ENCODE measurements around the gene CENPO. TPM values are rescaled to one million over a fixed set of nuclear protein-coding genes. Genes with fewer than 3 reads are reported as not detected.

The CENPO gene
- total and polyA plus RNA-seq, 5 experiments from 2014 or later = 1.2 to 7.1 (median 4.1) TPM

GRCh38 chr2:24766609-24767008 lies 26.6 kb upstream of the CENPO start:
- Mint-ChIP-seq H3K36me3 (peaks cover 0 to 79% (median 18%) of the 10 kb centered on the region in 3 donors), H3K27ac (peak overlapping the region in 7 of 10 donors; percentile 57 to 88 (median 71)), H3K9me3 (no peaks in the 10 kb centered on the region), H3K27me3 (no peaks in the 10 kb centered on the region), H3K4me1 (peaks cover 0 to 10% (median 0%) of the 10 kb centered on the region in 4 donors), H3K4me3 (no peak overlapping the region)
- POLR2A ChIA-PET = interaction anchor here (0.8 kb wide), 1 partner anchor 26 kb away, joined by 3 read pairs; the partner anchor contains the start of genes CENPO and PTRHD1
- ATAC-seq (no peak), DNase-seq (no peak)

DNA sequence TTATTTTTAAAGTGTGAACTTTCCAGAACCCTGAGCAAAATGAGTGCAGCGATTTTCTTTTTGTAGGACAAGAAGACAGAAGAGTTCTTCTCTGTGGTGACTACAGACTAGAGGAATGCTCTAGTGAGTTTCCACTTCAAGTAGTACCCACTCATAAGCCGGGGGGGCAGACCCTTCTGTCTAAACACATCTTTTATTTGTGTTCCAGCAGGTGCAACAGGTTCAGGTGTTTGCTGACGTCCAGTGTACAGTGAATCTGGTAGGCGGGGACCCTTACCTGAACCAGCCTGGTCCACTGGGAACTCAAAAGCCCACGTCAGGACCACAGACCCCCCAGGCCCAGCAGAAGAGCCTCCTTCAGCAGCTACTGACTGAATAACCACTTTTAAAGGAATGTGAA lies 25.2 kb upstream of the CENPO start:
- H3K9me3 Mint-ChIP-seq = no peaks in the 10 kb centered on the region

DNA sequence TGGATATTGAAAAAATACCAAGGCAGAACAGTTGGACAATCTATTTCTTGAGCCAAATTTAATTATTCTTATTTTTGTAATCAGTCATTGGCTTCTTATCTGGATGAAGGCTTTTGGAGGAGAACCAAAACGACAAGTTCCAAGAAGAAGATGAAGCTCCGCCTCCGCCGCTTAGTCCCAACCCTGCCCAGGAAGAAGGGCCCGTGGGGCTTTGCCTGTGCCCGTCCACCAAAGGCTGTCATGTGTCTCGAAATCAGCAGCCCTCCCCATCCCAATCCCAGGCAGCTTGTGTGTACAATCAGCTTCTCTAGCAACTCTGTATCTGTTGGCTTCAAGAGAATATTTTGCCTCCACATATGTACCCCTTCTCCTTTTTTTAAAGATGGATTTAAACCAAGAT lies 24.6 kb upstream of the CENPO start:
- Mint-ChIP-seq H3K9me3 (no peaks in the 10 kb centered on the region), H3K4me3 (no peak overlapping the region), H3K27me3 (no peaks in the 10 kb centered on the region), H3K27ac (peak overlapping the region in 1 of 10 donors; percentile 31), H3K4me1 (peaks cover 0 to 12% (median 0%) of the 10 kb centered on the region in 4 donors), H3K36me3 (peaks cover 0 to 64% (median 16%) of the 10 kb centered on the region in 3 donors)
- POLR2A ChIA-PET = no interaction called here
- DNase-seq (no peak), ATAC-seq (no peak)

More for the DNA sequence above, 25.2 kb upstream of the CENPO start:
- peaks cover 0 to 12% (median 0%) of the 10 kb centered on the region in 4 donors for H3K4me1 Mint-ChIP-seq
- no peaks in the 10 kb centered on the region for H3K27me3 Mint-ChIP-seq
- DNase-seq = no peak
- H3K36me3 Mint-ChIP-seq = peaks cover 0 to 67% (median 16%) of the 10 kb centered on the region in 3 donors
- POLR2A ChIA-PET = no interaction called here
- no peak for ATAC-seq
- no peak overlapping the region for H3K4me3 Mint-ChIP-seq
- peak overlapping the region in 1 of 10 donors; percentile 40 for H3K27ac Mint-ChIP-seq

DNA sequence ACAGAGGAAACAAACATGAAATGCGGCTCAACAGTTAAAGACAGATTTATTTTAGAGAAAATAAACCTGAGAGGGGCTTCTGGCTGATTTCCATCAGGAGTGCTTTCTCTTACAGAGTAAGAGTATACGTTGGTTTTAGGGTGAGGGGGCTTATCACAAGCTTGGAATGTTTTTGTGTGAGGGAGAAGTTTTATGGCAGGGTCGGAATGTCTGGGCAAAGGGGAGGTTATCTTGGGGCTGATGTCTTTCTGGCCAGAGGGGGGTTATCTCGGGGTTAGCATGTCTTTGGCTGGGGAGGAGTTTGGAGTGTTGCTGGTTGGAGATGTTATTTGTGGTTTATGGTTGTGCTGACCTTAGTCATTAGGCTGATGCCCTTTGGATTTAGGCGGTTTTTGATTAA lies 22.2 kb upstream of the CENPO start:
- Mint-ChIP-seq H3K4me3 (no peak overlapping the region), H3K4me1 (peaks cover 0 to 12% (median 0%) of the 10 kb centered on the region in 4 donors), H3K36me3 (peaks cover 0 to 42% (median 10%) of the 10 kb centered on the region in 3 donors), H3K27ac (peak overlapping the region in 1 of 10 donors; percentile 86), H3K9me3 (no peaks in the 10 kb centered on the region), H3K27me3 (no peaks in the 10 kb centered on the region)
- ATAC-seq = no peak
- POLR2A ChIA-PET = no interaction called here
- no peak for DNase-seq

- POLR2A ChIA-PET = no interaction called here
- Mint-ChIP-seq H3K36me3 (peaks cover 0 to 33% (median 10%) of the 10 kb centered on the region in 3 donors), H3K4me1 (peaks cover 0 to 6% (median 0%) of the 10 kb centered on the region in 4 donors), H3K27ac (peak overlapping the region in 1 of 10 donors; percentile 48), H3K9me3 (no peaks in the 10 kb centered on the region), H3K4me3 (no peak overlapping the region), H3K27me3 (no peaks in the 10 kb centered on the region)
- no peak for ATAC-seq
- DNase-seq = no peak
Observed at GRCh38 chr2:24771764-24772586, 21.2 kb upstream of the CENPO start.

- Mint-ChIP-seq H3K27ac (peak overlapping the region in 1 of 10 donors; percentile 37), H3K27me3 (peaks cover 0 to 2% (median 0%) of the 10 kb centered on the region in 5 donors), H3K4me1 (peaks cover 0 to 6% (median 0%) of the 10 kb centered on the region in 4 donors), H3K36me3 (peaks cover 0 to 11% (median 6%) of the 10 kb centered on the region in 3 donors), H3K9me3 (no peaks in the 10 kb centered on the region), H3K4me3 (no peak overlapping the region)
- DNase-seq = no peak
- no peak for ATAC-seq
- POLR2A ChIA-PET = no interaction called here
Observed at GRCh38 chr2:24774373-24774772, 18.9 kb upstream of the CENPO start.

- Mint-ChIP-seq H3K36me3 (no peaks in the 10 kb centered on the region), H3K4me3 (no peak overlapping the region), H3K27ac (no peak overlapping the region), H3K27me3 (peaks cover 8 to 20% (median 10%) of the 10 kb centered on the region in 5 donors), H3K4me1 (no peaks in the 10 kb centered on the region), H3K9me3 (no peaks in the 10 kb centered on the region)
- POLR2A ChIA-PET = no interaction called here
- ATAC-seq (no peak), DNase-seq (no peak)
Observed at GRCh38 chr2:24779116-24779515, 14.1 kb upstream of the CENPO start.

DNA sequence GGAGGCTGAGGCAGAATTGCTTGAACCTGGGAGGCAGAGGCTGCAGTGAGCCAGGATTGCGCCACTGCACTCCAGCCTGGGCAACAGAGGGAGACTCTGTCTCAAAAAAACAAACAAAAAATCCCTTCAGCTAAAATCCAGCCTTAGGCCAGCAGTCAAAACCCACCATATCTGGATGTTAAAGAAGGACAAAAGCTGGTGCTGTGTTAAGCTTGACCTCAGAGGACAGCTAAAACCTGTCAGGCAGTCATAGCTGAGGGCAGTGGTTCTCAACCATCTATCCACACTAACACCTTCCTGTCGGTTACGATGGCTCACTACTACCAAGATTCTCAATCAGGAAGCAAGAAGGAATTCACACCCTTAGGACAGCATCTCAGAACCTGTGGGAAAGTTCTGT lies 9.6 kb upstream of the CENPO start:
- Mint-ChIP-seq H3K4me3 (no peak overlapping the region), H3K4me1 (peaks cover 0 to 13% (median 0%) of the 10 kb centered on the region in 4 donors), H3K9me3 (no peaks in the 10 kb centered on the region), H3K27ac (no peak overlapping the region), H3K36me3 (peaks cover 0 to 2% (median 0%) of the 10 kb centered on the region in 3 donors), H3K27me3 (peaks cover 8 to 20% (median 10%) of the 10 kb centered on the region in 5 donors)
- POLR2A ChIA-PET = no interaction called here
- ATAC-seq (no peak), DNase-seq (no peak)

GRCh38 chr2:24785671-24786321 lies 7.4 kb upstream of the CENPO start:
- Mint-ChIP-seq H3K4me1 (peaks cover 0 to 13% (median 0%) of the 10 kb centered on the region in 4 donors), H3K9me3 (no peaks in the 10 kb centered on the region), H3K27ac (no peak overlapping the region)

DNA sequence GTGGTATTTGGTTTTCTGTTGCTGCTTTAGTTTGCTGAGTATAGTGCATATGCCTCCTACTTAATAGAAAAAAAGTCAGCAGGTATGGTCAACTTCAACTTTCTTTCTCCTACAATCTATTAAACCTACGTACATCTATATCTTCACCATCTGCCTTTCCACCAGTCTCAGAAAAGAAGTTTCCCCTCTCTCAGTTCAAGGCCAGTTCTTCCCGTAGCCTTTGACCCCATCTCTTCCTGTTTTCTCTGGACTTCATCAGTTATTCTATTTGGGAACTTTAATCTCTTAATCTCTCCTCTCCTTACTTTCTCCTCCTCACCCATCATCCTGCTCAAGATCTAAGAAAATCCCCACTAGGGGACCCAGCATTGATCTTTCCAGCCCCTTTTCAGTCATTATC lies 5.7 kb upstream of the CENPO start:
- no peak overlapping the region for H3K4me3 Mint-ChIP-seq
- no peaks in the 10 kb centered on the region for H3K9me3 Mint-ChIP-seq
- H3K4me1 Mint-ChIP-seq = peaks cover 2 to 18% (median 4%) of the 10 kb centered on the region in 4 donors
- ATAC-seq (no peak), DNase-seq (no peak)
- peaks cover 0 to 14% (median 12%) of the 10 kb centered on the region in 3 donors for H3K36me3 Mint-ChIP-seq
- H3K27me3 Mint-ChIP-seq = peaks cover 0 to 8% (median 4%) of the 10 kb centered on the region in 5 donors
- H3K27ac Mint-ChIP-seq = no peak overlapping the region
- POLR2A ChIA-PET = no interaction called here

More at GRCh38 chr2:24785671-24786321, 7.4 kb upstream of the CENPO start:
- Mint-ChIP-seq H3K27me3 (peaks cover 6 to 14% (median 7%) of the 10 kb centered on the region in 5 donors), H3K4me3 (peak overlapping the region in 1 of 10 donors; percentile 34), H3K36me3 (peaks cover 0 to 14% (median 12%) of the 10 kb centered on the region in 3 donors)
- DNase-seq (peak in 1 of 10 donors; percentile 18), ATAC-seq (peak in 1 of 2 donors; percentile 61)
- POLR2A ChIA-PET = interaction anchor here (0.7 kb wide), 1 partner anchor 95 kb away, joined by 3 read pairs; no protein-coding TSS in a partner anchor

DNA sequence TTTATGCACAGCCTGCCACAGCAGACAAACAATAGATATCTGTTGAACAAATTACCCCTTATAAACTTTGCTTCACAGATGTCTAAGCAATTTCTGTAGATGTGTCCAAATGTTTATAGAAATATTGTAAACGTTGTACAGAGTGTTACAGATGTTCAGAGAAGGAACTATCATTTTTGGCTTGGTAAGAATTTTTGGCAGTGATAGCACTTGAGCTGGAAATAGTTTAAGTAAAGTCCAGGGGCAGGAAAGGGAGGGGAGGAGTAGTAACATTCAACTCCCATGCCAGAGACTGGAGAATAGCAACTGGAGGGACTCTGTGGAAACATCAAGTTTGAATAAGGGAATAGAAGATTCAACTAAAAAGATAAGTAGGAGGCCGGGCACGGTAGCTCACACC lies 4.4 kb upstream of the CENPO start:
- no peak overlapping the region for H3K4me3 Mint-ChIP-seq
- POLR2A ChIA-PET = no interaction called here
- H3K27me3 Mint-ChIP-seq = peaks cover 0 to 3% (median 0%) of the 10 kb centered on the region in 5 donors
- peaks cover 7 to 30% (median 12%) of the 10 kb centered on the region in 4 donors for H3K4me1 Mint-ChIP-seq
- no peak overlapping the region for H3K27ac Mint-ChIP-seq
- peaks cover 0 to 3% (median 0%) of the 10 kb centered on the region in 9 donors for H3K9me3 Mint-ChIP-seq
- no peak for ATAC-seq
- DNase-seq = no peak
- peaks cover 0 to 14% (median 12%) of the 10 kb centered on the region in 3 donors for H3K36me3 Mint-ChIP-seq

- POLR2A ChIA-PET = no interaction called here
Observed at GRCh38 chr2:24791452-24791851, 1.8 kb upstream of the CENPO start.

More at GRCh38 chr2:24791452-24791851, 1.8 kb upstream of the CENPO start:
- Mint-ChIP-seq H3K4me1 (peaks cover 8 to 25% (median 14%) of the 10 kb centered on the region in 4 donors), H3K9me3 (peaks cover 0 to 3% (median 0%) of the 10 kb centered on the region in 9 donors), H3K4me3 (peak overlapping the region in 1 of 10 donors; percentile 7), H3K36me3 (peaks cover 0 to 14% (median 12%) of the 10 kb centered on the region in 3 donors), H3K27me3 (peaks cover 0 to 3% (median 0%) of the 10 kb centered on the region in 5 donors), H3K27ac (peak overlapping the region in 1 of 10 donors; percentile 24)
- ATAC-seq (no peak), DNase-seq (no peak)
